NCI-H1417 (cell line): Measurements from ENCODE around the gene ARPP21.
"Not testable (repeated sequence)": the region's sequence is repeated elsewhere in the genome, so short reads cannot be mapped to it uniquely, and the experiment has no call there.

ENCODE experiments used
- DNase-seq, 3 experiments: peaks; one replicate each; lab custom pipeline; 2025; lab: John Stamatoyannopoulos, UW

Gene ARPP21

GRCh38 chr3:35639254-35640186, at the start of gene ARPP21:
ARPP21 (plus strand) TSS chr3:35639525; CDS start chr3:35681752, 42,227 bp downstream.
- DNase-seq: peak in 2 of 3 experiments; percentile 63

DNA sequence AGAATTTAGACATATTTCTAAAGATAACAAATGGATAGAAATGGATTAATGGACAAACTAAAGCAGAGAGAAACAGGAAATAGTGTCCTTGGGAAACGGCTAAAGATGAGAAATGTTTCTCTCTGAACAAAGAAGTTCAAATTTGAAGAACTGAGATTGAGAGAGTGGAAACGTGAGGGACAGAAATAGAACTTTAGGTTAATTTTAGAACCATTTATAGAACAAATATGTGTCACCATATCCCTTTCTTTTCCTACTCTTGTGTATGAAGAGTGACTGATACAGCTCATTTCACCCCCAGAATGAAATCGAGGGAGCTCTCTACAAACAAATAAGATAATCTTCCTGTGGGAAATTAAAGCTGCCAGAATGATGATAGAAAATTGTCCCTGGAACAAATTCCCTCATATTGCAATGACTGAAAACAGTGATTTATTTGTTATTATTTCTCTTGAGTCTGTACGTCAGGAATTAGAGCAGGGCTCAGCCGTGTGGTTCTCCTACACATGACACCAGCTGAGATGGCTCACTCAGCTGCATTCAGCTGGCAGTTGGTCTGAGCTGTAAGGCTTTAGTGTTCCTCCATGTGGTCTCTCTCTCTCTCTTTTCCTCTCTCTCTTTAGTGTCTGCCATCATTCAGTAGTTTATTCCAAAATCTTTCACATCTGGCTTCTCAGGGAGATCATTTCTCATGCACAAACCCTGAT, 46.6 kb upstream of the ARPP21 start:
- no peak for DNase-seq

DNA sequence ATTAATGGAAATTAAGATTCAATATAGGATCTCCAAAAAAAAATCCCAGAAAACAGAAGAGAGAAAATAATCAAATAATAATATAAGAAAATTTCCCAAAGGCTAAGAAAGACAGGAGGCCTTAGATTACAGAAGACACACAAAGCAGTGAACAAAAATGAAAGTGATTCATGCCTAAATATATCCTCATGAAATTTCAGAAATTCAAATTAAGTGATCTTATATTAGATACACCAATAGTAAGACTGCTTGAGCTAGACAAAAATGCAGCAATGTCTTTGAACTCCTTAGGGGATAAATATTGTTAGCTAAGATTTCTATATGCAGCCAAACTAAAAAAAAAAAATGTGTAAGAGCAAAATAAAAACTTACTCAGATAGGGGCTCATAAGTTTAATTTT, 44.6 kb upstream of the ARPP21 start:
- DNase-seq: no peak

GRCh38 chr3:35596335-35596995, 42.9 kb upstream of the ARPP21 start:
- DNase-seq: no peak

GRCh38 chr3:35597490-35597889, 41.8 kb upstream of the ARPP21 start:
- no peak for DNase-seq

GRCh38 chr3:35598804-35599203, 40.5 kb upstream of the ARPP21 start:
- DNase-seq: no peak

DNA sequence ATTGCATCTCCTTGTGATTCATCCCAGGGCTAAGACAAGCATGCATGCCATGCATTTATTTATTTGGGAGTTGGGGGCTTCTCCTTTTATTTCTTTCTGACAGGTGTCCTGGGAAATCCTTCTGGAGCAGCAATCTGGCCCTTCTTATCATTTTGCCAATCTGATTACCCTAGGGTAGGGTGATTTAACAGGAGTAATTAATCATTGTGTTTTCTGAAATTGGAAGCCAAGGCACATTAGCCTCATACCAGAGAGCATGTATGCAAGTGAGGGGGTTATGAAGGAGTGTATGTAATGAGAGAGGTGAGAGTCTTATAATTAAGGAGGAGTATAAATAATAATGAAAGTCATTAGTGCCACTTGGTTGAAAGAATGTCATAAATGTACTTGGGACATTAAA, 37.4 kb upstream of the ARPP21 start:
- peak in 1 of 3 experiments; percentile 53 for DNase-seq

- DNase-seq: no peak
Measured at GRCh38 chr3:35602395-35602936, 36.9 kb upstream of the ARPP21 start.

DNA sequence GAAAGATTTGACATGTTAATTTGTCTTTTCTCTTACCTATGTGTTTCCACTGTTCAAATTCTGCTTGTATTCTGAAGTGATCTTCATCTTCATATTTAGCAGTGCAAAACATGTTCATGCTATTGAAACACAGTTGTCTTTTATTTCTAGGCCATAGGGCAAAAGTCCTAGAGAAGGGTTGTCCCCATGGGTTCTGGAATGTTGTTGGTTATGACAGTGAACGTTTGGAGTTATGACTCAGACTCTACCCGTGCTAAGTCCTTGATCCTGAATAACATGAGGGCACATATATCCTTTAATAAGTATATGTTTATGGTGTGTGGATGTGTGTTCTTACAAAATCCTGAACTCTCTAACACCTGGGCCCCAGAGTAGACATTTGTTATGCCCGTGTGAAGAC, 23.0 kb upstream of the ARPP21 start:
- no peak for DNase-seq

- no peak for DNase-seq
Measured at GRCh38 chr3:35617370-35617769, 22.0 kb upstream of the ARPP21 start.

DNA sequence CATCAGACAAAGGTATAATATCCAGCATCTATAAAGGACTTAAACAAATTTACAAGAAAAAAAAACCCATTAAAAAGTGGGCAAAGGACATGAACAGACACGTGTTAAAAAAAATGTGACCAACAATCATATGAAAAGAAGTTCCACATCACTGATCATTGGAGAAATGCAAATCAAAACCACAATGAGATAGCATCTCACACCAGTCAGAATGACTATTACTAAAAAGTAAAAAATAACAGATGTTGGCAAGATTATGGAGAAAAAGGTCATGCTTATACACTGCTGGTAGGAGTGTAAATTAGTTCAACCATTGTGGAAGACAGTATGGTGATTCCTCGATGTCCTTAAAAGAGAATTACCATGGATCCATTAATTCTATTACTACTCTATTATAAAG, 19.1 kb upstream of the ARPP21 start:
- not testable (repeated sequence) for DNase-seq

GRCh38 chr3:35624698-35625097, 14.6 kb upstream of the ARPP21 start:
- DNase-seq: no peak

GRCh38 chr3:35633332-35634124, 5.8 kb upstream of the ARPP21 start:
- DNase-seq: no peak

DNA sequence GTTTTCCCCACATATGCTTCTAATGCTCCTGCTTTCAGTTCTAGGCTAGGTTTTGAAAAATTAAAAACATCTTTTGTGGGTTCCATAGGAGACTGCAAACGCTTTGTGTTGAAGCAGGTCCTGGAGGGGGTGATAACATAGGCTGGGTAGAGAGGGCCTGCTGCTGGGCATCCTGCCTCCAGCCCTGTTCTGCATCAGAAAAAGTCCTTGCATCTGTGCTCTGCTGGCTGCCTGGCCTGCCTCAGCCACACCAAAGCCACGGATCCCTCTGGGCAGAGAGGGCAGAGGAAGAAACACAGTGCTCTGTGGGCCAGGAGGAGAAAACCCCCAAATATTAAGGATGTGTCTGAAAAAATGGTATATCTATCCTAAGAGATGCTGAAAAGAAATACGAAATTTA, 3.9 kb upstream of the ARPP21 start:
- DNase-seq: no peak

DNA sequence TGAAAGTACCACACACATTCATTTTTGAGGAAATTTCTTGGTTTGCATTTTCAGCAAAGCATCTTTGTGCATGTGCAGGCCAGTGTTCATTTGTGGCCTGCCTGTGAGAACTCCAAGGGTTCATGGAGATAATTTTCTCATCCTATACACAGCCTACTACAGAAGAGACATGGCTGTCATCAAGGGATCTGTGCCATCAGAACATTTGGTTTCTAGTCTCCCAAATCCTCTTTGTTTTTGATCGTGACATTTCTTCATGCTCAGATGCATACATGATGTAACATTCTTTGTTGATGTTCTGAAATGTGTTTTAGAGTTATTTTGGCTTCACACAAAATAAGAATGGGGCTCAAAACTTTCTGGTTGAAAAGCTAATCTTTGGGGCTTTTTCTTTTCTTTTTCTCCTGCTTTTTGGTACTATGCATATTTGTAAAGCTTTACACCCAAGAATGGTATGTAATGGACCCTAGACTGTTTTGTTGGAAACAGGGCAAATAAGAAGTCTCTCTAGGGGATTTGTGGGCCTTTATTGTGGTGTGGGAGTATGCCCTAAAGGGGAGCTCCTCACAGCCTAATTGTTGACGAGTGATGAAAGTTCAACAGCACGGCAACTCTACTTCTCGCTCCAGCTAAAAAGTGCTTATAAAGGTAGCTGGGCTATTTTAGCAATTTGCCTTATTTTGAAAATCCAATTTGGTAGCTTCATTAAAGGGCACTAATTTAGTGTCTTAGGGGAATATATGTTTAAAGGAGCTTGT, 3.2 kb upstream of the ARPP21 start:
- DNase-seq: no peak

DNA sequence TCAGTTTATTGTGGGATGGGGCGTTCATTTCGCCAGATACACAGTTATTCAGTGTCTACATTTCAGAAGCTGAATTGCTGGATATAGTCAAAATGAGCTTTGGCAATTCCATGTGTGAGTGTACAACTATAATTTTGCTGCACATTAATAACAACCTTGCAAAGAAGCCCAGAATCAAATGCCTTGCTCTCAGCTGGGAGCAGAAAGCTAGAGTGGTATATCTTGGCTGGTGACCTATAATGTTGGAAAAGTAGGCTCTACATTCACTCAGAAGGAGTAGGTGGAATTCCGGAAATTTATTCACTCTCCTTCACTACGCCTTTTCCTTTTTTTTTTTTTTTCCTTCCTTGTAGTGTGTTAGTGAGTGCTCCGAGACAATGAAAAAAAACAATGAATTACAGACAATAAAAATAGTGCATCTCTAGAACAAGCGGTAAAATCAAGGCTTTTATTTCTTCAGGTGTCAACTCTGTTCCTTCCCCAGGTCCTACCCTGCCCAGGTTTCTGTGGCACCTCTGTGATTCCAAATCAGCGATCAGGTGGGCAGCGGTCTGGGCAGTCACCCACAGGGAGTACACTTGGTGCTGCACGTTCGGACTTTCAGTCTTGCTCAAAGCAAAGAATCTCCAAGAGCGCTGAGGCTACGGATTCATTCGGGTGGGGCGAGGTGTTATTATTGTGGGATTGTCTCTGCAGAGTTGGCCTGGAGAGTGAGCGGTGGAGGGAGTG, 910 bp upstream of the ARPP21 start:
- no peak for DNase-seq

- DNase-seq: peak in 1 of 3 experiments; percentile 48
Measured at GRCh38 chr3:35638980-35639253, 408 bp upstream of the ARPP21 start.

DNA sequence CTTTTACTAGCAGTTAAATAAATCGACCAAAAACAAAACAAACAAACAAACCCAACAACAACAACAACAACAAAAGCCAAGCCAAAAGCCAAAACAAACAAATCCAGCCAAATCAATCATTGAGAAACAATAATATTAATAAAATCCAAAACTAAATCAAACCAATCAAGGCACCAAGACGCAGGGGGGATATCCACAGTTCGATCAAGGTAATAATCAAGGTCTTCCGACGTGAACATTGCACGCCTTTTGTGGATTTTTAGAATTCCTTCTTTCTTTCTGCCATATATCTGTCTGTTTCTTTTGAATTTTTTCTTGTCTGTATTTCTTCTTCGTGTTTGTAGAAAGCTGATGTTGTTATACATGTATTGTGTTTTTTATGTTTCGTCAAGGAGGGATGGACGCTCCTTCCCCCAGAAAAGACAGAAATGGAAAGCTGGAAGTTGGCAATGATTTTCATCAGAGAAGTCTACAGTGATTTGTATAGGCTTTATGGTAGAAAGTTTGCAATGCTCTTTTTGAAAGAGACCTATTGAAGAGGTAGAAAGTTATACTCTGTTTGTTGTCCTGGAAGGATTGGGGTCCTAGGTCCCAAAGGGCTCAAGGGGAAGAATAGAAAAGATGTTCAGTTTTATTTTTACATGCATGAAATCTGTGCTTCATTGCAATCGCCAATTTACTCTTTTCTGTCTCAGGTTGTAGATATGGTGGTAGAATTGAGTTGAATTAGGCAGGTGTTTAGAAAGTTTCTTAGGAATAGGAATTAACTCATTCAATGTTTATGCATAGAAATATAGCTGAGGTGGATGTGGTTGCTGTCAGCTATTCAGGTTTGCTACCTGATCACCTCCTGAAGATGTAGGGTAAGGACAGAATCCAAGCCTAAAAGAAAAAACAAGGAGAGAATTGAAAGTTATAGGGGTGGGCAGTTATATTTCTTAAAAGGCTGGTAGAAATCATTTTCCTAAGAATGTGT, 1.2 kb downstream of the ARPP21 start:
- no peak for DNase-seq

- DNase-seq: no peak
Measured at GRCh38 chr3:35641331-35641730, 2.0 kb downstream of the ARPP21 start.
